GM21390 (cell line): Measurements from ENCODE around the gene JUN.
A peak's percentile ranks its signal among the peaks of the same experiment; 100 is the strongest.
"Not testable (repeated sequence)": the region's sequence is repeated elsewhere in the genome, so short reads cannot be mapped to it uniquely, and the experiment has no call there.

ENCODE experiments used
- ATAC-seq: cut with Tn5 transposase; IDR thresholded peaks from one replicate; pipeline ENCODE4 v1.9.1; 2021; ENCODE audit not compliant: unreplicated experiment

Gene JUN

GRCh38 chr1:58809325-58810010 lies 25.6 kb upstream of the JUN start:
- no peak for ATAC-seq

GRCh38 chr1:58808077-58808476 lies 24.2 kb upstream of the JUN start:
- no peak for ATAC-seq

GRCh38 chr1:58805716-58806571 lies 22.1 kb upstream of the JUN start:
- peak; percentile 69 for ATAC-seq

GRCh38 chr1:58804853-58805565 lies 21.2 kb upstream of the JUN start:
- ATAC-seq = no peak

- ATAC-seq = no peak
These were observed 20.0 kb upstream of the JUN start for GRCh38 chr1:58803858-58804257.

GRCh38 chr1:58802640-58803399 lies 19.0 kb upstream of the JUN start:
- ATAC-seq = no peak

- not testable (repeated sequence) for ATAC-seq
These were observed 17.4 kb upstream of the JUN start for GRCh38 chr1:58801286-58801685.

GRCh38 chr1:58799650-58800049 lies 15.8 kb upstream of the JUN start:
- no peak for ATAC-seq

GRCh38 chr1:58798910-58799442 lies 15.1 kb upstream of the JUN start:
- ATAC-seq = no peak

- ATAC-seq = no peak
These were observed 12.6 kb upstream of the JUN start for GRCh38 chr1:58796416-58796815.

GRCh38 chr1:58794585-58794984 lies 10.7 kb upstream of the JUN start:
- ATAC-seq = no peak

GRCh38 chr1:58792846-58793245 lies 9.0 kb upstream of the JUN start:
- ATAC-seq = no peak

- ATAC-seq = no peak
These were observed 7.3 kb upstream of the JUN start for GRCh38 chr1:58791106-58791505.

GRCh38 chr1:58789996-58790660 lies 6.3 kb upstream of the JUN start:
- no peak for ATAC-seq

GRCh38 chr1:58789322-58789856 lies 5.5 kb upstream of the JUN start:
- no peak for ATAC-seq

GRCh38 chr1:58788259-58788658 lies 4.4 kb upstream of the JUN start:
- no peak for ATAC-seq

- no peak for ATAC-seq
These were observed 3.0 kb upstream of the JUN start for GRCh38 chr1:58786927-58787245.

GRCh38 chr1:58786184-58786926 lies 2.5 kb upstream of the JUN start:
- no peak for ATAC-seq

GRCh38 chr1:58785442-58786058 lies 1.7 kb upstream of the JUN start:
- no peak for ATAC-seq
